Cerebellar nuclear complex (tissue), 1 donor: ENCODE data around the gene MEGF10.
"Not testable (repeated sequence)": the region's sequence is repeated elsewhere in the genome, so short reads cannot be mapped to it uniquely, and the experiment has no call there.

Experiments
- DNase-seq, 2 experiments: peaks; one replicate each; lab custom pipeline; 2025; lab: John Stamatoyannopoulos, UW

MEGF10 gene

DNA sequence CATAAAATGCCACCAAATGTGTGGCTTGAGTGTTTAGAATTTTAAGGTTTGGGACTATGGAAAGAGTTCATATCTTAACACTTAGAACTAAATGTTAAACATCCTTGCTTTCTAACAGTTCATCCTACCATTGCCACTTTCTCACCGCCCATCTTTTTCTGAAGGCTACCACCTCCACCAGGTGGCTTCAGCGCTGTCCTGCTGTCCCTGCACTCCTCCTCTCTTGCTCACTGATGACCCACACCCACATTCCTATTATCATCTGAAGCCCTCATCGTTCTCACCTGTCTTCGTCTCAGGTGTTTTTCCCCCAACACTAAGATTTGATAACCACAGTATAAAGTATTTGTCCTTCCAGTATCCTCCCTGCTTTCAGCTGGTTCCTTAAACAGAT is 7.4 kb downstream of the MEGF10 start:
- no peak for DNase-seq

DNA sequence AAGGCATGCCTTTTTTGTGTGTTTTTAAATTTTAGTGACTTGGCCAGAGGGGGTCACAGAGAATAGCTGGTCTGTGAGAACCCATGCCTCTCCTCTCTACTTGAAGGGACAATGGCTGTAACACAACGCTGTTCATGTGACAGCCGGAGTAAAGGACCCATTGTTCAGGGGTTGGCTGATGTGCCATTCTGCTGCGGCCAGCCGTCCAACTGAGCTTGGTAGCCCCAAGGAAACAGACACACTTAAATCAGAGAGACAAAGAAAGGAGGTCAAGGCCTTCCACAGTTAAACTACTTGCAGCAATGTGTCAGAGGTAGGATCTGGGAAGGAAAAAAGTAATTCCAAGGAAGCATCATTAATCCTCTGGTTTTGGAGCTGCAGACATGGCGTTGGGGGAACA is 8.1 kb downstream of the MEGF10 start:
- DNase-seq = no peak

DNA sequence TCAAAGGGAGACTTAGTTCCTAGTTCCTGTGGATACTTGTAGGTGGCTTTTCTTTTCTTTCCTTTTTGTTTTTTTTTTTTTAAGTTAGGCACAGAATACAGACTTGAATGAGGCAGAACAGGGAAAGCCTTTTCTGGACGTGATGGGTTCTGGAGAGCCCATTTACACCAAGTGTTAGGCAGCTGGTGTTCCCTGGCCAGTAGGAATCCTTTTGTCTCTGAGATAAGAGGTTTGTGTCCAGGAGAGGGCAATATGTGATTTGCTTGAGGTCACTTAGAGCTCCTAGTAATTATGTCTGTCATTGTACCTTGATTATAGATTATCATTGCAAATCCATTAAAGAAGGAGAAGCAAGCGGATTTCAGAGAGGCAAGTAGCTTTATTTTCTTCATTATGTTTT is 9.1 kb downstream of the MEGF10 start:
- DNase-seq = no peak

- DNase-seq = no peak
Observed at GRCh38 chr5:127302509-127302908, 11.9 kb downstream of the MEGF10 start.

- DNase-seq = no peak
Observed at GRCh38 chr5:127303404-127303803, 12.8 kb downstream of the MEGF10 start.

DNA sequence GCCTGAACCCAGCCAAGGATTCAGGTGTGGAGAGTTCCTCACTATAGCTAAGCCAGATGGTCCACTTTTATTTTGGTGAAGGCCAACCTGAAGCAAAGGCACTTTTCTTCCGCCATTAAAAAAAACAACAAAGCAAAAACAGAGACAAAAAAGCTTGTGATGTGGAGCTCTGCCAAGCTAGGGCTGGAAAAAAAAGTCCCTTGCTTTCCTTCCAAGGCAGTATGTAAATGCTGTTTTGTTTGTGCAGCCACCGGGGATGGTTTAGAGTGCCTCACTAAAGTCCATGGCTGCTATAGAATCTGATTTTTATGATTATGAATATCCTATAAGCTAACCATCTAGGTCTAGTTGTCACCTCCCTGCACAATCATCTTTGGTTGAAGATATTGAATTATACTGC is 14.9 kb downstream of the MEGF10 start:
- no peak for DNase-seq

- DNase-seq = no peak
Observed at GRCh38 chr5:127306036-127306435, 15.4 kb downstream of the MEGF10 start.

DNA sequence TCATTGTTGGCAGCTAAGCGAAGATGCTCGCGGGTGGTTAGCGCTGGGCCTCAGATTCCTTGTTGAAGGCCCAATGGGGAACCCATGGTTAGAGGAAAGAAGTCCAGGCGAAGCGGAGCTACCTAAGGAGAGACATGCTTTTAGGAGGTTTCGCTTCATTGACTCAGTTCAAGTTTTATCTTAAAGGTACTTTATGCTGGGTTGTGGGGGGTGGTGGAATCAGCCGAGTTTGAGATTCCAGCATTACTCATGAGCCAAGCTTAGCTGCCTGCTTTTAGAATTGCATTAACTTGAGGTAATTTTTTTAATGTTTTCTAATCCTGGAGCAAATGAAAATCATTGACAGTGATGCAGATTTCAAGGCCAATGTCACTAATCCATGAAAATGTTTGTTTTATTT is 16.1 kb downstream of the MEGF10 start:
- no peak for DNase-seq

GRCh38 chr5:127307868-127308267 is 17.3 kb downstream of the MEGF10 start:
- no peak for DNase-seq

DNA sequence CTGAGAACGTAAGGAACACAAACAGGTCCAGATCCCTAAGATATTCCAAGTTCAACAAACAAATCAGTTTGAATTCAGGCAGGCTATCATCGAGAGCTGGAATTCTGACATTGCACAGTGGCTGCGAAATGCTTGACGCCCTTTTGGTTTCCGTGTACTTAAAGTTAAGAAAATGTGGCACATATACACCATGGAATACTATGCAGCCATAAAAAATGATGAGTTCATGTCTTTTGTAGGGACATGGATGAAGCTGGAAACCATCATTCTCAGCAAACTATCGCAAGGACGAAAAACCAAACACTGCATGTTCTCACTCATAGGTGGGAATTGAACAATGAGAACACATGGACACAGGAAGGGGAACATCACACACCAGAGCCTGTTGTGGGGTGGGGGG is 17.7 kb downstream of the MEGF10 start:
- DNase-seq = not testable (repeated sequence)

DNA sequence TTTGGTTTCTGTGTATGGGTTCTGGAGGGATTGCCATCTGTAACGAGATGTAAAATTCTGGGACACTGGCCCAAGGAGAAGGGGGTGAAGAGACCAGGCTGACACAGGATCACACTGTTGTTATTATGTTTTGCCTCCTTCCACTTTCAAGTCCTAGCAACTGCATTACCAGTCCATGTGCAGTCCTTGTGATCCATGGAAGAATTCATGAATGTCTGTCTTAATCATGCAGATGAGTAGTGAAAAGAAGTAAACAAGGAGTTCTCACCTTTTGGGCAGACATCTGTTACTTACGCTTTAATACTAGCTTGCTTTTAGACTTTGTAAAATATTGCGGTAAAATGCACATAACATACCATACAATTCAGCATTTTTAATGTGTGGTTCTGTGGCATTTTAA is 18.3 kb downstream of the MEGF10 start:
- no peak for DNase-seq

DNA sequence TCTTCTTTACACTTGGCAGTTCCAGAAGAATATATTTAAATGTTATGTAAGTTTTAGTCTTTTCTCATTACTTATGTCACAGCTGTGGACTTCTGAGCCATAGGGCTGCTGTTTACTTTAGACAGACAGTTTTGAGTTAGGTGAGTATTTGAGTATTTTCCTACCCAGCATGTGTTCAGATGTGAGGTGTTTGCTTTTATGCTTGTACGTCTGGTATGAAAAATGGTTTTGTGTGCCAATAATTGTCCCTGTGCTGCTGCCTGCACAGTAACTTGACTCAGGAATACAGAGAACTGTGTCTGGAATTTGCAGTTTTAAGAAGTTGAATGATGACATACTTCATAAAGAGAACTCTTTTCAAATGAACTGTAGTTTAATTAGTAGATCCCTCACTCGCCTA is 20.8 kb downstream of the MEGF10 start:
- no peak for DNase-seq

- DNase-seq = no peak
Observed at GRCh38 chr5:127311781-127312525, 21.4 kb downstream of the MEGF10 start.

GRCh38 chr5:127313379-127313778 is 22.8 kb downstream of the MEGF10 start:
- no peak for DNase-seq

DNA sequence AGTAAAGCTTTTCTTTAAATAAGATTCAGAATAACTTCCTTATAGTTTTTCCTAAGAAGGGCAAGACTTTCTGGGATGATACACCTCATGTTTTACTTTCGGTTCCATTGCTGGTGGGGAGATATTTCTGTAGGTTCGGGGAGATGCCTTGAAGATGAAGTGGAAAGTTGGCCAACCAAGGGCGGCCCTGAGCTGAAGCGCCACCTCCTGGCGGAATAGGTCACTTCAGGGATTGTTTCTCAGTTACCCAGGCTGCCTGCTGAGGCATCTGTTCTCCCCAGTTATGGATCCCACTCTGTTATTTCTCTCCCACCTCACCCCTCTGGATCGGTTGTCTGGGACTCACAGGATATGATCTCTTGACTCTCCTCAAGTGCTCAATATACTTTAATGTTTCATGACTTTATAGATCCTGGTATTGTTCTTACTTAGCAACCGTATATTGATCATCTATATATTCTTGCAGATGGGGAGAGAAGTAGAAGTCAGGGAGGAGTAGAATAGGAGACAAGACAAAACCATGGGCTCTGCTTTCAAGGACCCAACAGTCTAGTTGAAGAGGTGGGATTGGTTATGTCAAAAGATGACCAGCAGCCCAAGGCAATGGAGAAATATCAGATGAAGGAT is 23.4 kb downstream of the MEGF10 start:
- DNase-seq = no peak

- no peak for DNase-seq
Observed at GRCh38 chr5:127316011-127316410, 25.4 kb downstream of the MEGF10 start.

DNA sequence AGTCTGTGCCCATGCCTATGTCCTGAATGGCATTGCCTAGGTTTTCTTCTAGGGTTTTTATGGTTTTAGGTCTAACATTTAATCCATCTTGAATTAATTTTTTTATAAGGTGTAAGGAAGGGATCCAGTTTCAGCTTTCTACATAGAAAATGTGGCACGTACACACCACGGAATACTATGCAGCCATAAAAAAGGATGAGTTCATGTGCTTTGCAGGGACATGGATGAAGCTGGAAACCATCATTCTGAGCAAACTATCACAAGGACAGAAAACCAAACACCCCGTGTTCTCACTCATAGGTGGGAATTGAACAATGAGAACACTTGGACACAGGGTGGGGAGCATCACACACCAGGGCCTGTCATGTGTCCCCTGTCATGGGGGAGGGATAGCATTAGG is 26.8 kb downstream of the MEGF10 start:
- not testable (repeated sequence) for DNase-seq

DNA sequence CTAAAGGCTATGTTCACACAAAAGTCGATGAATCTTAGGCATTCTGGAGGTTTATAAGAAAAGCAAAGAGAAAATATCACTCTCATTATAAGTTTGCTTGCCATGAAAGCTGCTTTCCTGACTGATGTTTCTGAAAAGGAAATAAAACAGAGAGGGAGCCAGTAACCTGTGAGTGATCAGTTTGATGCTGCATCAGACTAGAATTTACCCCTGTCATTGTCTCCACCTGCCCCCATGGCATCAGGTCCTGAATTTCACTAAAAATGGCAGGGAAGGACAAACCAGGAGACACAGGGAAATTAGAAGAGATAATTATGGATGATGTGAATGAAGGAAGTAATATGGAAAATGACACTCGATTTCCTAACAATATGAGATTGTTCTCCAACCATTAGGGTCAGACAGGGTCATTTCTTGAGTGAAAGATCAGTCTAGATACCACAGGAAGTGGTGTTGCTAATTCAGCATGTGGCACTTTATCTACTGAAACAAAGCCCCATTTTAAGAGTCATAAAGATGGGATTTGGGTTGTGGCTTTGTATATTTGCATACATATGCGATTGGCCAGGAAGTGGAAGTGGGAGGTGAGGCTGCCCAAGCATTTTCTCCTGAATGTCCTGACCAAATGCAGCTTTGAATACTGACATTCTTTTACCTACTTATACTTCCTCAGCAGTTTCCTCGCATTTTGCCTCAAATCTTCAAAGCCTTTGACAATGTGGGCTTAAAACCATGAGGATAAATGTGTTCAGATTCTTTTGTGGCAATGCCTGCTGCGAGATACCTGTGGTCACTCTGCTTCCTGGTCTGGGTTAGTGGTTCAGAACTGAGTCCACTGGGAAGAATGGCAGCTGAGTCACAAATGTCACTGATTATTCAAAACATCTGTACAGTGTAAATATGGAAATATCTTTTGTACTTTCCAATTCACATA is 29.7 kb downstream of the MEGF10 start:
- DNase-seq = no peak

- no peak for DNase-seq
Observed at GRCh38 chr5:127321465-127321864, 30.9 kb downstream of the MEGF10 start.

GRCh38 chr5:127322403-127322802 is 31.8 kb downstream of the MEGF10 start:
- DNase-seq = no peak

- no peak for DNase-seq
Observed at GRCh38 chr5:127324756-127325155, 34.2 kb downstream of the MEGF10 start.

DNA sequence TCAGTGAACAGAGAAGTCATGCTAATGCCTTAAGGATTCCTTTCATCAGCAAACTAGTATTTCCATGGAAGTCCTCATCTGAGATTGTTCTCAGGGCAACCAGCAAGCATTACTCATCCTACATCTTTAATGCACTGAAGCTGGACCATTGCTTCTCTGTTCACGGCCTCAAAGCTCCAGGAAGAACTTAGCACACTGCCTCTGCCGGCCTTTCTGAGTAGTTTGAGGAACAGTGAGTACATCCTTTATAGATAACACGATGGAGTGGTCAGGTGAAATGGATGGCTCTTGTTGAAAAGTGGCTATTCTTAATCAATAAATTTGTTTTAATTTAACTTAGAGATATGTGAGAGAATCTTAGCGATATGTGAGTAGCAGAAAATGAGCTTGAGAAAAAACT is 35.8 kb downstream of the MEGF10 start:
- no peak for DNase-seq
